Activated CD8-positive, alpha-beta T cell treated with anti-CD3 and anti-CD28 coated beads for 36 hours (primary cell): ENCODE results near the gene ILK. TPM values are rescaled to one million over a fixed set of nuclear protein-coding genes. Genes with fewer than 3 reads are reported as not detected.

ENCODE experiments used
- ATAC-seq: fragments of 200-7000 bp; cut with Tn5 transposase; one replicate; pipeline ENCODE4 v1.10.0; 2021; ENCODE audit warnings: mild to moderate bottlenecking, moderate library complexity
- CTCF ChIA-PET: fragments of 350-600 bp; sonication (Branson Sonifier 250); formaldehyde crosslinking; loops from one replicate; lab custom pipeline; 2021; ENCODE audit warnings: antibody characterized with exemption; lab: Charles Lee
- POLR2A ChIA-PET: fragments of 350-600 bp; sonication (Branson Sonifier 250); formaldehyde crosslinking; loops from one replicate; lab custom pipeline; 2021; ENCODE audit warnings: antibody characterized with exemption; lab: Charles Lee
- DNase-seq: peaks from one replicate; pipeline ENCODE4 v3.0.0-alpha.2; 2020
- H3K27ac Mint-ChIP-seq: one replicate; pipeline ENCODE4 v1.8.0; 2021; ENCODE audit warnings: mild to moderate bottlenecking, mixed read lengths
- H3K27me3 Mint-ChIP-seq: one replicate; pipeline ENCODE4 v1.8.0; 2021; ENCODE audit warnings: mixed read lengths
- H3K36me3 Mint-ChIP-seq: one replicate; pipeline ENCODE4 v1.8.0; 2021; ENCODE audit warnings: low read depth, mixed read lengths
- H3K4me1 Mint-ChIP-seq: one replicate; pipeline ENCODE4 v1.8.0; 2021; ENCODE audit warnings: low read depth, mixed read lengths
- H3K4me3 Mint-ChIP-seq: one replicate; pipeline ENCODE4 v1.8.0; 2021; ENCODE audit warnings: mild to moderate bottlenecking, moderate library complexity, mixed read lengths
- H3K9me3 Mint-ChIP-seq: one replicate; pipeline ENCODE4 v1.8.0; 2021; ENCODE audit warnings: mixed read lengths
- intact Hi-C: fragments of 100-400 bp; cut with micrococcal nuclease; formaldehyde crosslinking; loops from one replicate; pipeline ENCODE4 v1.10.0; 2022
- total RNA-seq, 2 experiments: library from RNA; stranded (reverse); gene quantifications; one replicate each; pipeline ENCODE4 v1.2.3, GENCODE V29; 2021
- TF ChIP-seq, protein P1 (sequence below): fragments of 200-600 bp; IDR thresholded peaks from one replicate; pipeline ENCODE4 v1.8.0; 2022; ENCODE audit warnings: antibody characterized with exemption, mild to moderate bottlenecking

Gene ILK
- total RNA-seq, 2 experiments from 2014 or later = 70.6 to 71.7 TPM

DNA sequence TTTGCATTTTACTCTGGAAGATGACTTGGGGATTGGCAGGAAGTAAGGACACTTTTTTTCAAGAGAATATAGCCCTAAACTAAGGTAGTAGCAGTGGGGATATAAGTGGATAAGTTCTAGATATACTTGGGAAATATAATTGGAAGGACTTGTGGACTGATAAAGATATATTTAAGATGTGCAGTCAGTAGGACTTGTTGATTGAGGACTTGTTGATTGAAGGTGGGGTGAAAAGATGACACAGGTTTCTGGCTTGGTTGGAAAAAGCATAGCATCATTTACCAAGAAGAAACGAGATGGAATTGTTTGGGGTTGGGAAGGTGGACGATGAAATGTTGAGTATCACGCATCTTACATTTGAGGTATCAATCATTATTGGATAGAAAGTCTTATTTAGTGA is 9.9 kb downstream of the ILK start:
- TF ChIP-seq, protein P1, sequence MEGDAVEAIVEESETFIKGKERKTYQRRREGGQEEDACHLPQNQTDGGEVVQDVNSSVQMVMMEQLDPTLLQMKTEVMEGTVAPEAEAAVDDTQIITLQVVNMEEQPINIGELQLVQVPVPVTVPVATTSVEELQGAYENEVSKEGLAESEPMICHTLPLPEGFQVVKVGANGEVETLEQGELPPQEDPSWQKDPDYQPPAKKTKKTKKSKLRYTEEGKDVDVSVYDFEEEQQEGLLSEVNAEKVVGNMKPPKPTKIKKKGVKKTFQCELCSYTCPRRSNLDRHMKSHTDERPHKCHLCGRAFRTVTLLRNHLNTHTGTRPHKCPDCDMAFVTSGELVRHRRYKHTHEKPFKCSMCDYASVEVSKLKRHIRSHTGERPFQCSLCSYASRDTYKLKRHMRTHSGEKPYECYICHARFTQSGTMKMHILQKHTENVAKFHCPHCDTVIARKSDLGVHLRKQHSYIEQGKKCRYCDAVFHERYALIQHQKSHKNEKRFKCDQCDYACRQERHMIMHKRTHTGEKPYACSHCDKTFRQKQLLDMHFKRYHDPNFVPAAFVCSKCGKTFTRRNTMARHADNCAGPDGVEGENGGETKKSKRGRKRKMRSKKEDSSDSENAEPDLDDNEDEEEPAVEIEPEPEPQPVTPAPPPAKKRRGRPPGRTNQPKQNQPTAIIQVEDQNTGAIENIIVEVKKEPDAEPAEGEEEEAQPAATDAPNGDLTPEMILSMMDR = no peak
- Mint-ChIP-seq H3K9me3 (no peaks in the 10 kb centered on the region), H3K4me3 (no peak overlapping the region), H3K4me1 (peaks cover 28% of the 10 kb centered on the region), H3K27ac (no peak overlapping the region), H3K27me3 (no peaks in the 10 kb centered on the region), H3K36me3 (peaks cover 36% of the 10 kb centered on the region)
- ChIA-PET POLR2A (interaction anchor here (0.9 to 3.8 kb wide), 5 partner anchors 7 to 70 kb away, joined by 3 to 13 read pairs (median 4); partner anchors contain the start of gene MRPL17), CTCF (interaction anchor here (0.7 to 3.0 kb wide), 16 partner anchors 8 to 132 kb away, joined by 3 to 32 read pairs (median 4); partner anchors contain the start of gene MRPL17)
- ATAC-seq (no peak), DNase-seq (no peak)
- intact Hi-C loops = loop anchor here (10.0 kb wide), 1 partner anchor 131 kb away; no protein-coding TSS in a partner anchor

DNA sequence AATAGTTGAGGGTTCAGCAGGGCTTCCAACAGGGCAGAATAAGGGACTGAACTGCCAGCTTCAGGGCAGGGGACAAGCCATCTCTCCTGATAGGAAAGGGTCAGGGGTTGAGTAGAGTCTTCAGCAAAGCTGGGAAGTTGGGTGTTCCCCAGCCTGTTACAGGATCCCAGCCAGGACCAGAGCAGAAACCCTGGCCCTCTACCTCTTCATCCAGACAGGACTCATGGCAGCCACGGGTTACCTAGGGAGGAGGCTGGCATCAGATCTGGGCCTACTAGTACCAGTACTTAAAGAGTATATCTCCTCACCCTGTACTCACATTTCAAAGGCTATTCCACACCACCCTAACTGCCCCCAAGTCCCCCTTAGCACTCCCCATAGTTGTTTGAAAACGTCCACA is 10.9 kb downstream of the ILK start:
- ChIA-PET POLR2A (interaction anchor here (1.5 kb wide), 1 partner anchor 68 kb away, joined by 5 read pairs; no protein-coding TSS in a partner anchor), CTCF (interaction anchor here (2.4 kb wide), 1 partner anchor 10 kb away, joined by 10 read pairs; no protein-coding TSS in a partner anchor)
- TF ChIP-seq, protein P1 = no peak
- DNase-seq = no peak
- no peak for ATAC-seq
- peaks cover 22% of the 10 kb centered on the region for H3K4me1 Mint-ChIP-seq
- H3K9me3 Mint-ChIP-seq = no peaks in the 10 kb centered on the region
- peaks cover 26% of the 10 kb centered on the region for H3K36me3 Mint-ChIP-seq
- intact Hi-C loops = loop anchor here (10.0 kb wide), 1 partner anchor 130 kb away; no protein-coding TSS in a partner anchor
- no peak overlapping the region for H3K4me3 Mint-ChIP-seq
- H3K27me3 Mint-ChIP-seq = no peaks in the 10 kb centered on the region
- H3K27ac Mint-ChIP-seq = no peak overlapping the region

DNA sequence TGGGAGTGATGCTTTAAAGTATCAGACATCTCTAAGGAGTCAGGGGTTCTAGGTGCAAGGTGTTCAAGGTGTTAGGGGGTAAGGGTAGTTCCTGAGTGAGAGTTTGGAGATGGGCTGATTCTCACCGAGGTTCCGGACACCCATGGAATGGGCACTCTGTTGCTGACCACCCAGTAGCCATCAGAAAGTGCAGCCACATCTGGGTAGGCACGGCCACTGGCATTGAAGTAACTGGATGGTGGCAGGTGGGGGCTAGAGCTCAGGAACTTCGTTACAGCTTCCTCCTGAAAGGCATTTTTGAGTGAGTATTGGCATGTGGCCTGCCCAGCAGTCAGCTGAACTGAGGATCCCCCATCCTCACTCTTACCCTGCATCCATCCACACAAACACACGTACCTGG is 11.5 kb downstream of the ILK start:
- H3K27me3 Mint-ChIP-seq = no peaks in the 10 kb centered on the region
- H3K36me3 Mint-ChIP-seq = peaks cover 20% of the 10 kb centered on the region
- DNase-seq = no peak
- intact Hi-C loops = loop anchor here (10.0 kb wide), 1 partner anchor 130 kb away; no protein-coding TSS in a partner anchor
- no peak overlapping the region for H3K27ac Mint-ChIP-seq
- ATAC-seq = no peak
- CTCF ChIA-PET = no interaction called here
- no peak overlapping the region for H3K4me3 Mint-ChIP-seq
- TF ChIP-seq, protein P1 = no peak
- no peaks in the 10 kb centered on the region for H3K9me3 Mint-ChIP-seq
- peaks cover 16% of the 10 kb centered on the region for H3K4me1 Mint-ChIP-seq
- POLR2A ChIA-PET = interaction anchor here (1.5 kb wide), 1 partner anchor 67 kb away, joined by 5 read pairs; no protein-coding TSS in a partner anchor

DNA sequence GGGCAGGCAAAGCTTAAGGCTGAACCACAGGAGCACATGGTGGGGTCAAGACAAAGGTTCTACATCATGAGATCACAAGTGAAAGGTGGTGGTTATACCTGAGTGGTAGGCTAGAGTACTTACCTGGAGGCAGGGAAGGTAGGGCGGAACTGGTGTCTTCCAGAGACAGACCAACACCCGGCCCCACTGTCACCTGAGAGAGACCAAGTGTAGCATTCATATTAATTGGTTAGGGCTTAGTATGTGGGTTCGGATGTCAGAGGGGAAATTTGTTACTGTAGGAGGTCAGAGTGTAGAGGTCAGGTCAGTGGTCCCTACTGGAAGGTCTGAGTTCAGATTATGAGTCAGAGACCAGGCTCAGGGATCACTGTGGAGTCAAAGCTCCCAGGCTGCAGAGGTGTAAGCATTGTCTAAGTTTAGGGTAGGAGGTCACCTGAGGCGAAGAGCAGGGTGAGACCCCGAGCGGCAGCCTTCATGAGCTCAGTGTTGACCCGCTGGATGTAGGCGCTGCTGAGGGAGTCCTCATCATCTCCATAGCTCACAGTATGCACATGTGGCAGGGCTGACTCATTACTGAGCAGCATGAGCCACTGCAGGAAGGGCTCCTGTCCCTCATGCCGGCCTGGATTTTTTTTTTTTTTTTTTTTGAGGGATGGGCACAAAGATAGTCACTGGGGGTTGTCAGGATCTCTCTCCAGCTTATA is 12.5 kb downstream of the ILK start:
- intact Hi-C loops = loop anchor here (10.0 kb wide), 1 partner anchor 129 kb away; no protein-coding TSS in a partner anchor

More for the DNA sequence above, 12.5 kb downstream of the ILK start:
- TF ChIP-seq, protein P1 = no peak
- CTCF ChIA-PET = no interaction called here
- peaks cover 10% of the 10 kb centered on the region for H3K36me3 Mint-ChIP-seq
- H3K27ac Mint-ChIP-seq = no peak overlapping the region
- POLR2A ChIA-PET = no interaction called here
- no peak overlapping the region for H3K4me3 Mint-ChIP-seq
- no peaks in the 10 kb centered on the region for H3K27me3 Mint-ChIP-seq
- ATAC-seq (no peak), DNase-seq (no peak)
- no peaks in the 10 kb centered on the region for H3K9me3 Mint-ChIP-seq
- H3K4me1 Mint-ChIP-seq = peaks cover 7% of the 10 kb centered on the region
